H1 (cell line): ENCODE measurements around the gene GSTO2. TPM values are rescaled to one million over a fixed set of nuclear protein-coding genes. Genes with fewer than 3 reads are reported as not detected.

Experiments used
- CTCF ChIA-PET: fragments of 300-600 bp; sonication (Branson Sonifier 250); formaldehyde crosslinking; loops from one replicate; lab custom pipeline; 2021; ENCODE audit not compliant: partially characterized antibody; lab: Charles Lee
- POLR2A ChIA-PET: fragments of 300-600 bp; sonication (Branson Sonifier 250); formaldehyde crosslinking; loops from one replicate; lab custom pipeline; 2021; ENCODE audit warnings: inconsistent platforms; ENCODE audit not compliant: partially characterized antibody; lab: Charles Lee
- DNase-seq, 2 experiments: peaks; one replicate each; pipeline versions ENCODE4 v3.0.0 to v3.0.0-alpha.2; 2010 to 2022; ENCODE audit warnings: low spot score in 2 of 2, low read depth in 1 of 2, mixed read lengths in 1 of 2
- FAIRE-seq: peaks from 2 replicates; lab custom pipeline; 2011; peaks lifted over from hg19 to GRCh38; lab: Jason Lieb, UNC
- H2AFZ ChIP-seq: 2 replicates; pipeline ENCODE4 v1.8.1; 2012; ENCODE audit warnings: low read length, inconsistent platforms
- H2AK5ac ChIP-seq: 2 replicates; pipeline ENCODE4 v1.6.1; 2013; ENCODE audit warnings: low read depth, low read length
- H2BK120ac ChIP-seq: replicated peaks from 2 replicates; pipeline ENCODE3; 2013; ENCODE audit warnings: low read depth, low read length, inconsistent platforms
- H2BK12ac ChIP-seq: 2 replicates; pipeline ENCODE4 v1.6.1; 2013; ENCODE audit warnings: low read depth, low read length
- H2BK15ac ChIP-seq: 2 replicates; pipeline ENCODE4 v1.6.1; 2013; ENCODE audit warnings: low read length
- H2BK20ac ChIP-seq: 2 replicates; pipeline ENCODE4 v1.6.1; 2013; ENCODE audit warnings: low read length
- H2BK5ac ChIP-seq: 2 replicates; pipeline ENCODE4 v1.6.1; 2013; ENCODE audit warnings: low read depth, low read length
- H3K14ac ChIP-seq: 2 replicates; pipeline ENCODE4 v1.6.1; 2013; ENCODE audit warnings: inconsistent platforms; ENCODE audit not compliant: insufficient read length
- H3K18ac ChIP-seq: 2 replicates; pipeline ENCODE4 v1.6.1; 2013; ENCODE audit warnings: low read length; ENCODE audit errors: extremely low read depth
- H3K23ac ChIP-seq: 2 replicates; pipeline ENCODE4 v1.6.1; 2013; ENCODE audit warnings: inconsistent platforms; ENCODE audit not compliant: insufficient read length
- H3K23me2 ChIP-seq: 2 replicates; pipeline ENCODE4 v1.6.1; 2013; ENCODE audit warnings: low read depth, low read length
- H3K27ac ChIP-seq: 2 replicates; pipeline ENCODE4 v1.6.1; 2011; ENCODE audit warnings: low read depth, low read length, inconsistent platforms
- H3K27me3 ChIP-seq, 4 experiments: replicated peaks in 1 of 4; 1 replicate in 1 of 4; 2 replicates in 3 of 4; pipeline versions ENCODE4 v1.6.1 to v1.8.1; 2011 to 2013; ENCODE audit warnings: low read length in 3 of 4, mild to moderate bottlenecking in 3 of 4, inconsistent platforms in 2 of 4, mixed read lengths in 2 of 4, moderate library complexity in 1 of 4; ENCODE audit not compliant: control insufficient read depth in 3 of 4, insufficient read depth in 3 of 4; ENCODE audit errors: extremely low read depth in 1 of 4
- H3K36me3 ChIP-seq, 4 experiments: 2 replicates each; pipeline versions ENCODE4 v1.6.1 to v1.8.1; 2011 to 2013; ENCODE audit warnings: mild to moderate bottlenecking in 4 of 4, low read length in 3 of 4, moderate library complexity in 2 of 4, control low read depth in 1 of 4, inconsistent platforms in 1 of 4; ENCODE audit not compliant: insufficient read depth in 4 of 4, control insufficient read depth in 2 of 4
- H3K4ac ChIP-seq: replicated peaks from 2 replicates; pipeline ENCODE3; 2013; ENCODE audit warnings: low read length, low read depth, mixed read lengths, inconsistent platforms; ENCODE audit not compliant: insufficient read length
- H3K4me1 ChIP-seq, 4 experiments: replicated peaks in 1 of 4; 1 replicate in 1 of 4; 2 replicates in 3 of 4; pipeline versions ENCODE4 v1.6.1 to v1.8.1; 2011 to 2013; ENCODE audit warnings: low read length in 3 of 4, inconsistent platforms in 2 of 4, mixed read lengths in 1 of 4; ENCODE audit not compliant: insufficient read depth in 4 of 4, control insufficient read depth in 3 of 4
- H3K4me2 ChIP-seq, 2 experiments: 2 replicates each; pipeline versions ENCODE4 v1.6.1 to v1.8.1; 2011 to 2013; ENCODE audit warnings: low read depth in 2 of 2, low read length in 2 of 2, control low read depth in 1 of 2, inconsistent platforms in 1 of 2, mild to moderate bottlenecking in 1 of 2; ENCODE audit not compliant: insufficient read depth in 1 of 2
- H3K4me3 ChIP-seq, 4 experiments: fragments of 200-600, 300-600 bp in 1 of 4; sonication (generic), shearing (Covaris generic), sonication (Bioruptor Twin) in 1 of 4; 2 replicates each; pipeline versions ENCODE4 v1.5.1 to v1.8.1; 2011 to 2016; ENCODE audit warnings: low read length in 4 of 4, low read depth in 3 of 4, control low read depth in 2 of 4, inconsistent platforms in 2 of 4, mild to moderate bottlenecking in 2 of 4, mixed read lengths in 1 of 4, moderate library complexity in 1 of 4; ENCODE audit not compliant: insufficient read depth in 2 of 4; ENCODE audit errors: extremely low read depth in 1 of 4
- H3K56ac ChIP-seq: replicated peaks from 2 replicates; pipeline ENCODE3; 2013; ENCODE audit warnings: low read depth, mild to moderate bottlenecking, mixed read lengths, low read length, inconsistent platforms; ENCODE audit not compliant: insufficient read length
- H3K79me1 ChIP-seq: 2 replicates; pipeline ENCODE4 v1.6.1; 2013; ENCODE audit warnings: low read depth, low read length, control low read depth
- H3K79me2 ChIP-seq, 2 experiments: 2 replicates each; pipeline versions ENCODE4 v1.6.1 to v1.8.1; 2012 to 2013; ENCODE audit warnings: low read length in 2 of 2, mild to moderate bottlenecking in 2 of 2, inconsistent platforms in 1 of 2; ENCODE audit not compliant: insufficient read depth in 2 of 2, control insufficient read depth in 1 of 2
- H3K9ac ChIP-seq, 4 experiments: replicated peaks in 1 of 4; 1 replicate in 1 of 4; 2 replicates in 3 of 4; pipeline versions ENCODE4 v1.6.1 to v1.8.1; 2011 to 2013; ENCODE audit warnings: low read depth in 3 of 4, low read length in 3 of 4, control low read depth in 2 of 4, mild to moderate bottlenecking in 2 of 4, moderate library complexity in 2 of 4, inconsistent platforms in 1 of 4; ENCODE audit errors: extremely low read depth in 1 of 4
- H3K9me3 ChIP-seq, 2 experiments: 2 replicates each; pipeline versions ENCODE4 v1.6.1 to v1.8.1; 2012 to 2013; ENCODE audit warnings: mild to moderate bottlenecking in 2 of 2, moderate library complexity in 2 of 2, control low read depth in 1 of 2, inconsistent platforms in 1 of 2, low read depth in 1 of 2, low read length in 1 of 2, mixed read lengths in 1 of 2; ENCODE audit not compliant: insufficient read depth in 2 of 2
- H4K20me1 ChIP-seq, 2 experiments: replicated peaks in 1 of 2; 2 replicates each; pipeline versions ENCODE3 to v1.8.1; 2011 to 2013; ENCODE audit warnings: inconsistent platforms in 2 of 2, low read length in 2 of 2, mild to moderate bottlenecking in 1 of 2; ENCODE audit not compliant: insufficient read depth in 2 of 2, control insufficient read depth in 1 of 2
- H4K5ac ChIP-seq: 2 replicates; pipeline ENCODE4 v1.6.1; 2013; ENCODE audit warnings: low read length, low read depth, mixed read lengths, inconsistent platforms; ENCODE audit not compliant: insufficient read length
- H4K8ac ChIP-seq: 2 replicates; pipeline ENCODE4 v1.8.0; 2013; ENCODE audit warnings: mild to moderate bottlenecking, moderate library complexity, low read length, inconsistent platforms; ENCODE audit not compliant: insufficient read depth; ENCODE audit errors: extremely low read depth
- H4K91ac ChIP-seq: replicated peaks from 2 replicates; pipeline ENCODE3; 2013; ENCODE audit warnings: low read length, mixed read lengths, inconsistent platforms; ENCODE audit not compliant: insufficient read length
- ATF2 ChIP-seq: IDR thresholded peaks from 2 replicates; pipeline ENCODE4 v1.6.1; 2012; ENCODE audit warnings: low read length, inconsistent platforms
- POLR2A ChIP-seq, 2 experiments: IDR thresholded peaks; 1 replicate in 1 of 2; 2 replicates in 1 of 2; pipeline ENCODE4 v1.6.1; 2011; ENCODE audit warnings: low read depth in 2 of 2, low read length in 2 of 2, mild to moderate bottlenecking in 2 of 2; ENCODE audit errors: control extremely low read depth in 1 of 2
- WGBS, 2 experiments: shearing (Covaris generic) in 1 of 2; methylation state at CpG; one replicate each; pipeline versions ENCODE4 v1.1.6 to v1.1.7; 2013 to 2015; ENCODE audit warnings: low lambda C conversion rate in 2 of 2, mixed read lengths in 2 of 2, inconsistent platforms in 1 of 2, low coverage in 1 of 2, missing lambda C conversion rate in 1 of 2; ENCODE audit not compliant: insufficient replicate concordance in 2 of 2, insufficient coverage in 1 of 2, insufficient read length in 1 of 2; ENCODE audit errors: extremely low coverage in 1 of 2, missing lambda C conversion rate in 1 of 2; 5-methylcytosine and 5-hydroxymethylcytosine counted together
- polyA plus RNA-seq, 7 experiments: library from polyadenylated mRNA; depleted of rRNA in 3 of 7; stranded (reverse) in 5 of 7; unstranded in 2 of 7; fragments of >200 nt in 5 of 7; fragments of 200-250 nt in 2 of 7; gene quantifications; 1 replicate in 5 of 7; 2 replicates in 1 of 7; 4 replicates in 1 of 7; pipeline versions ENCODE4 v1.2.1 to v1.2.3, GENCODE V29; 2011 to 2013; ENCODE audit warnings: missing spikeins in 2 of 7, mixed read lengths in 2 of 7
- total RNA-seq: library from RNA; stranded (reverse); fragmentation: NEBNext Ultra II Directional; extraction: Animal tissue kit (Norgen Biotek cat#: 25700); gene quantifications from 2 replicates; pipeline ENCODE4 v1.2.1, GENCODE V29; 2021

GSTO2 gene
- total and polyA plus RNA-seq, 2 of the 8 experiments (the other 6 are each of a cell fraction or from before 2014, with no cell fraction given) = 13.1 to 41.7 TPM

- no peak overlapping the region for H3K23ac ChIP-seq
- FAIRE-seq (no peak), DNase-seq (no peak)
- peaks cover 2% of the 10 kb centered on the region; the same call in 1 of the 2 replicates for H3K79me1 ChIP-seq
- no peak overlapping the region for H3K14ac ChIP-seq
- H3K9me3 ChIP-seq = no peaks in the 10 kb centered on the region
- H3K23me2 ChIP-seq = no peaks in the 10 kb centered on the region
- peaks cover 0 to 2% of the 10 kb centered on the region in 2 experiments for H4K20me1 ChIP-seq
- H3K9ac ChIP-seq = peak overlapping the region; percentile 92 to 97 (median 94)
- no peaks in the 10 kb centered on the region for H3K27me3 ChIP-seq
- CTCF ChIA-PET = no interaction called here
- H3K27ac ChIP-seq = peak overlapping the region; percentile 80
- POLR2A ChIA-PET = interaction anchor here (1.0 to 6.5 kb wide), 6 partner anchors 9 to 146 kb away, joined by 3 to 81 read pairs (median 5); partner anchors contain the start of genes GSTO1 and SFR1
- H4K91ac ChIP-seq = no peak overlapping the region
- peaks cover 0 to 4% (median 2%) of the 10 kb centered on the region in 4 experiments; a peak in 2 of 7 replicates for H3K4me1 ChIP-seq
- peak overlapping the region; percentile 34; the same call in 1 of the 2 replicates for H3K18ac ChIP-seq
- peak overlapping the region; percentile 91 to 98 (median 96) for H3K4me3 ChIP-seq
- peaks cover 0 to 42% of the 10 kb centered on the region in 2 experiments; a peak in 3 of 4 replicates for H3K79me2 ChIP-seq
- no peak overlapping the region for H2BK120ac ChIP-seq
- no peak overlapping the region for H2AFZ ChIP-seq
- H3K4ac ChIP-seq = no peak overlapping the region
- H3K36me3 ChIP-seq = peaks cover 0 to 28% (median 0%) of the 10 kb centered on the region in 4 experiments; a peak in 4 of 8 replicates
- peak overlapping the region; percentile 64 to 73 for H3K4me2 ChIP-seq
- H4K8ac ChIP-seq = peak overlapping the region; percentile 93; the same call in 1 of the 2 replicates
- H2BK5ac ChIP-seq = peak overlapping the region; percentile 46
- H2AK5ac ChIP-seq = no peak overlapping the region
- no peak overlapping the region for H2BK12ac ChIP-seq
- no peak overlapping the region for H2BK20ac ChIP-seq
- TF ChIP-seq ATF2 (peak; percentile 12), POLR2A (IDR thresholded peaks at IDR 0.05; ENCODE audit: control extremely low read depth in 1 of 2, low read depth in 2 of 2, low read length in 2 of 2) (no peak)
- H4K5ac ChIP-seq = no peak overlapping the region
- H3K56ac ChIP-seq = no peak overlapping the region
- H2BK15ac ChIP-seq = no peak overlapping the region
- WGBS, 2 experiments = 4% methylated on average over 10 of the region's 10 CpGs; no CpG with 5 or more reads in 1 of the 2 experiments
These were observed 625 bp upstream of the GSTO2 start for GRCh38 chr10:104268405-104268712.
